ENCODE data around the gene NPDC1.
A peak's percentile ranks its signal among the peaks of the same experiment; 100 is the strongest.

NPDC1 gene

DNA sequence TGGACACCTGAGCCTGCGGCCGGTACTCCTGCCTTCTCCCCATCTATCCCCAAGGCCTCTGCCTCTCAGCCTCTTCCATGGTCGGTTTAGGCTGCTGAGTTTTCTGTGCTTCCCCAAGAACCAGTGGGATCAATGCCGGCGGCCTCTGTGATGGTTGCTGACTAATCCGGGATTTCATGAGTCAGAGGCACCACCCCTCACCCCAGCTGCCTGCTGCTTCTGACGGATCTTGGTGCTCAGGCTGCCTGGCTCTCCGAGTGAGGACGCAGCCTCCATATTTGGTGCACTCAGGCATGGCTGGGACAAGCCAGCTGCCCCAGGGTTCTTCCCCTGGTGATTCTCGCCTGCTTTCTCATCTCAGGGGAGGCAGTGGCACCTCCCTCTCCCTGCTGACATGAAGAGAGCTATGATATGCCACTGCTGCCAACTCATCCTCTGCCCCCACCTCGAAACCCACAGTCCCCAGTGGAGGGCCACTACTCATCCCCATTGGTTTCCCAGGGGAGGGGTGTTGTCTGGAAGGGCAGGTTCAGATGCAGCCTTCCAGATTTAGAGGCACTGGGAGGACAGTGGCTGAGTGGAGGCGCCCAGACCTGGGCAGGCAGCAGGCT is 37.5 kb upstream of the NPDC1 start:
- Histone ChIP-seq H3K9ac (ENCODE audit: low read length) (peak overlapping the region; percentile 29; the same call in 1 of the 2 replicates), H3K9me3 (ENCODE audit: insufficient read depth, low read length) (no peaks in the 10 kb centered on the region), H3K27ac (ENCODE audit: low read length) (peak overlapping the region; percentile 82), H4K20me1 (ENCODE audit: insufficient read depth, low read length) (peaks cover 26% of the 10 kb centered on the region), H3K36me3 (replicated peaks; ENCODE audit: low read depth, low read length) (peaks cover 41% of the 10 kb centered on the region), H2AFZ (ENCODE audit: low read depth, low read length) (no peak overlapping the region), H3K79me2 (ENCODE audit: low read length) (peaks cover 18% of the 10 kb centered on the region), H3K27me3 (ENCODE audit: low read depth, low read length) (no peaks in the 10 kb centered on the region), H3K4me1 (ENCODE audit: low read length) (peaks cover 42% of the 10 kb centered on the region), H3K4me2 (ENCODE audit: low read length) (peak overlapping the region; percentile 57), H3K4me3 (ENCODE audit: low read length) (peak overlapping the region; percentile 14; the same call in 1 of the 2 replicates)
- TF ChIP-seq EZH2phosphoT487 (IDR thresholded peaks at IDR 0.05; ENCODE audit: low read depth) (no peak), CTCF (IDR thresholded peaks at IDR 0.05; ENCODE audit: low read depth, low read length) (no peak)

DNA sequence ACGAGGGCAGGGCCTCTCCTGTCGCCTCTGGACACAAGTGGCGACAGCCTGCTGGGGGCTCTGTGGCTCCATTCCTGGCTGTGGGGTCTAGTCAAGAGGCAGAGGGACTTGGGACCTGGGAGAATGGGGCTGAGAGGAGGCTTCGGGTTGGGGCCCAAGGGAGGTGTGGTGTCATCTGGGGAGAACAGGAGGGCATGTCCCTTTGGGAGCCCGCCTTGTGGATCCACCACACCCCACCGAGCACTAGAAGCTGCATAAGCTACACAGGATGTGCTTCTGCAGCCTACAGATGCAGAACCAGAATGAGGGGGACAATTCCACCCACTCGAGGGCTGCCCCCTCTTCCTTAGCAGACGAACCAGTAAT is 36.9 kb upstream of the NPDC1 start:
- Histone ChIP-seq H3K4me3 (ENCODE audit: low read length) (no peak overlapping the region), H3K4me1 (ENCODE audit: low read length) (peaks cover 42% of the 10 kb centered on the region), H3K9me3 (ENCODE audit: insufficient read depth, low read length) (no peaks in the 10 kb centered on the region), H3K79me2 (ENCODE audit: low read length) (peaks cover 23% of the 10 kb centered on the region), H3K27ac (ENCODE audit: low read length) (peak overlapping the region; percentile 82), H3K4me2 (ENCODE audit: low read length) (peak overlapping the region; percentile 57), H4K20me1 (ENCODE audit: insufficient read depth, low read length) (peaks cover 30% of the 10 kb centered on the region), H2AFZ (ENCODE audit: low read depth, low read length) (no peak overlapping the region), H3K9ac (ENCODE audit: low read length) (no peak overlapping the region), H3K36me3 (replicated peaks; ENCODE audit: low read depth, low read length) (peaks cover 44% of the 10 kb centered on the region), H3K27me3 (ENCODE audit: low read depth, low read length) (no peaks in the 10 kb centered on the region)
- TF ChIP-seq EZH2phosphoT487 (IDR thresholded peaks at IDR 0.05; ENCODE audit: low read depth), result no peak
- TF ChIP-seq CTCF (IDR thresholded peaks at IDR 0.05; ENCODE audit: low read depth, low read length), result no peak

- Histone ChIP-seq H3K27me3 (ENCODE audit: low read depth, low read length) (no peaks in the 10 kb centered on the region), H3K4me2 (ENCODE audit: low read length) (no peak overlapping the region), H2AFZ (ENCODE audit: low read depth, low read length) (no peak overlapping the region), H3K4me3 (ENCODE audit: low read length) (no peak overlapping the region), H3K27ac (ENCODE audit: low read length) (peak overlapping the region; percentile 82; the same call in 1 of the 2 replicates), H3K9ac (ENCODE audit: low read length) (no peak overlapping the region), H3K9me3 (ENCODE audit: insufficient read depth, low read length) (no peaks in the 10 kb centered on the region), H3K4me1 (ENCODE audit: low read length) (peaks cover 37% of the 10 kb centered on the region), H3K36me3 (replicated peaks; ENCODE audit: low read depth, low read length) (peaks cover 44% of the 10 kb centered on the region), H3K79me2 (ENCODE audit: low read length) (peaks cover 20% of the 10 kb centered on the region), H4K20me1 (ENCODE audit: insufficient read depth, low read length) (peaks cover 30% of the 10 kb centered on the region)
- TF ChIP-seq EZH2phosphoT487 (IDR thresholded peaks at IDR 0.05; ENCODE audit: low read depth) (no peak), CTCF (IDR thresholded peaks at IDR 0.05; ENCODE audit: low read depth, low read length) (no peak)
Observed at GRCh38 chr9:137082222-137082924, 36.4 kb upstream of the NPDC1 start.

GRCh38 chr9:137080260-137081122 is 34.5 kb upstream of the NPDC1 start:
- H3K36me3 ChIP-seq (replicated peaks; ENCODE audit: low read depth, low read length), result peaks cover 44% of the 10 kb centered on the region
- no peaks in the 10 kb centered on the region for H3K9me3 ChIP-seq (ENCODE audit: insufficient read depth, low read length)
- no peaks in the 10 kb centered on the region for H3K27me3 ChIP-seq (ENCODE audit: low read depth, low read length)
- no peak for TF ChIP-seq EZH2phosphoT487 (IDR thresholded peaks at IDR 0.05; ENCODE audit: low read depth)
- TF ChIP-seq CTCF (IDR thresholded peaks at IDR 0.05; ENCODE audit: low read depth, low read length), result no peak
- H2AFZ ChIP-seq (ENCODE audit: low read depth, low read length), result no peak overlapping the region
- H3K79me2 ChIP-seq (ENCODE audit: low read length), result peaks cover 12% of the 10 kb centered on the region
- no peak overlapping the region for H3K9ac ChIP-seq (ENCODE audit: low read length)
- H3K4me1 ChIP-seq (ENCODE audit: low read length), result peaks cover 37% of the 10 kb centered on the region
- no peak overlapping the region for H3K4me2 ChIP-seq (ENCODE audit: low read length)
- H4K20me1 ChIP-seq (ENCODE audit: insufficient read depth, low read length), result peaks cover 30% of the 10 kb centered on the region
- no peak overlapping the region for H3K27ac ChIP-seq (ENCODE audit: low read length)
- no peak overlapping the region for H3K4me3 ChIP-seq (ENCODE audit: low read length)
